Non-pigmented ciliary epithelial cell (primary cell): ENCODE measurements around the gene HDAC11.
A peak's percentile ranks its signal among the peaks of the same experiment; 100 is the strongest.
"Not testable (repeated sequence)": the region's sequence is repeated elsewhere in the genome, so short reads cannot be mapped to it uniquely, and the experiment has no call there.

ENCODE experiments used
- DNase-seq: peaks from one replicate; pipeline ENCODE4 v3.0.0-alpha.2; 2010; ENCODE audit warnings: low read depth

The HDAC11 gene, protein sequence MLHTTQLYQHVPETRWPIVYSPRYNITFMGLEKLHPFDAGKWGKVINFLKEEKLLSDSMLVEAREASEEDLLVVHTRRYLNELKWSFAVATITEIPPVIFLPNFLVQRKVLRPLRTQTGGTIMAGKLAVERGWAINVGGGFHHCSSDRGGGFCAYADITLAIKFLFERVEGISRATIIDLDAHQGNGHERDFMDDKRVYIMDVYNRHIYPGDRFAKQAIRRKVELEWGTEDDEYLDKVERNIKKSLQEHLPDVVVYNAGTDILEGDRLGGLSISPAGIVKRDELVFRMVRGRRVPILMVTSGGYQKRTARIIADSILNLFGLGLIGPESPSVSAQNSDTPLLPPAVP

DNA sequence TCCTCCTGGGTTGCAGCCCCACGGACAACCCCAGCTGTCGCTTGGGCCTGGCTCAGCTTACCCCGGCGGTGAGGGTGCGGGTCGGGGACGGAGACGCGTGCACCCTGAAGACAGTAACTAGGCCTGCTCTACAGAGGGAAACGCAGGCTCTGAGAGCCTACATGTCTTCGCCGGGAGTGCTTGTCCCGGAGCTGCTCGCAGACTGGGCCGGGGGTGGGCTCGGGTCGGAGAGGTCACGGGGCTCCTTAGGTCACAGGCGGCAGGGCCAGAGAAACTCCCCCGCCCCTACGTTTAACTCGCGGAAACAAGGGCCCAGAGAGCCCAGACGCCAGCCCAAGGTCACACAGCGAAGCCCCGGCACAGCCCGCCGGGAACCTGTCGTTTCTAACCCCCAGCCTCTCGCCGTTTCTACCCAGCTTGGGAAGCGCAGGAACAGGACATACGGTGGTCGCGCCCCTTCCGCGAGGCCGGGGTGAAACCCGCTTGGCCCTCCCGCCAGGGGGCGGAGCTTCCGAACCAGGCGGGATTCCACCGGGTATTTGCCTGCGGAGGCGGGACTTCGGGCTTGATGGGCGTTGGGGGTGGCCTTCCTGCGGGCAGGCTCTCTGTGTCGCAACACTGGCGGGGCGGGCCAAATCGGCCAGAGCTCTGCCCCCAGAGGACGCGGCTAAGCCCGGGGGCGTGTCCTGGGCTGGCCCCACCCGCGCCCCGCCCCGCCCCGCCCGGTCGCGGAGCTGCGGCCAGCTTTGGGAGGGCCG lies at the start of gene HDAC11:
HDAC11 (plus strand) TSS at position 725 of the 758 bp plus-strand sequence. CDS start 42 bp downstream, outside the sequence.
- peak; percentile 76 for DNase-seq

DNA sequence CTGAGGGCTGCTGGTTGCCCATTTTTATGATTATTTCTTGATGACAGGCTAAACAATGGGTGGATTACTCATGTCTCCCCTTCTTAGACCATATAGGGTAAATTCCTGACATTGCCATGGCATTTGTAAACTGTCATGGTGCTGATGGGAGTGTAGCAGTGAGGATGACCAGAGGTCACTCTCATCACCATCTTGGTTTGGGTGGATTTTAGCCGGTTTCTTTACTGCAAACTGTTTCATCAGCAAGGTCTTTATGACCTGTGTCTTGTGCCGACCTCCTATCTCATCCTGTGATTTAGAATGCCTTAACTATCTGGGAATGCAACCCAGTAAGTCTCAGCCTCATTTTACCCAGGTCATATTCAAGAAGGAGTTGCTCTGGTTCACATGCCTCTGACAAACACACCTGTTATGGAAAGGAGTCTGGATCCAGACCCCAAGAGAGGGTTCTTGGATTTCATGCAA lies 49.7 kb upstream of the HDAC11 start:
- DNase-seq, result not testable (repeated sequence)

DNA sequence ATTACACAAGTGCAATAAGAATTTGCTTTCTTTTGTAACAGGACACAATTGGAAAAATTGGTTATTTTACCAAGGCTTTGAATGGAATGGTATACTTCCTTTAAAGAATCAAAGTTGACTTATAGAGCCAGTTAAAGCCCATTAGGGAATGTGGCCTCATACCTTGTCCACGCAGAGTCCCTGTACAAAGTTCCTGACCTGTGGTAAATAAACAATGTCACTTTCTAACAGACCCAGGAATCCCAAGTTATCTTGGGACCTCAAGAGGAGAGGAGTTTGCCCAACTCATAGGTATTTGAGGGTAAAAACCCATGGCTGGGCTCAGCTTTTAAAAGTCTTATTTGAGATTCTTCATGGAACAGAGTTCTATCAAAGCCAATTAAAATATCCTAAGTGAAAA lies 48.0 kb upstream of the HDAC11 start:
- DNase-seq, result no peak

DNA sequence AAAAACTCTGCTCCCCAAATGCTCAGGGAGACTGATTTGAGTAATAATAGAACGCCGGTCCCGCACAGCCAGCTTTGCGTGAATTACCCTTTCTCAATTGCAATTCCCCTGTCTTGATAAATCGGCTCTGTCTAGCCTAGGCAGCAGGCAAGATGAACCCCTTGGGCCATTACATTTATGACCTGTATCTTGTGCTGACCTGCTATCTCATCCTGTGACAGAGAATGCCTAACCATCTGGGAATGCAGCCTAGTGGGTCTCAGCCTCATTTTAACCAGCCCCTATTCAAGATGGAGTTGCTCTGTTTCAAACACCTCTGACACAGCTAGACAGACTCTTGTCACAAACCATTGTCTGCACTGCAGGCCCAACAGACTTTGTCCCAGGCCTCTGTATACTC lies 46.2 kb upstream of the HDAC11 start:
- no peak for DNase-seq

DNA sequence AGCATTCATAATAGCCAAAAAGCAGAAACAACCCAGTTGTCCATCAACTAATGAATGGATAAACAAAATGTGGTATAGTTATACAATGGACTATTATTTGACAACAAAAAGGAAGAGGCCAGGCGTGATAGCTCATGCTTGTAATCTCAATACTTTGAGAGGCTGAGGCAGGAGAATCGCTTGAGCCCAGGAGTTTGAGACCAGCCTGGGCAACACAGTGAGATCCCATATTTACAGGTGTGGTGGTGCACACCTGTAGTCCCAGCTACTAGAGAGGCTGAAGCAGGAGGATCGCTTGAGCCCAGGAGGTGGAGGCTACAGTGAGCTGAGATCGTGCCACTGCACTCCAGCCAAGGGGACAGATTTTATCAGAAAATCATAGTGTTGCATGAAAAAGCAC lies 43.9 kb upstream of the HDAC11 start:
- DNase-seq, result not testable (repeated sequence)

DNA sequence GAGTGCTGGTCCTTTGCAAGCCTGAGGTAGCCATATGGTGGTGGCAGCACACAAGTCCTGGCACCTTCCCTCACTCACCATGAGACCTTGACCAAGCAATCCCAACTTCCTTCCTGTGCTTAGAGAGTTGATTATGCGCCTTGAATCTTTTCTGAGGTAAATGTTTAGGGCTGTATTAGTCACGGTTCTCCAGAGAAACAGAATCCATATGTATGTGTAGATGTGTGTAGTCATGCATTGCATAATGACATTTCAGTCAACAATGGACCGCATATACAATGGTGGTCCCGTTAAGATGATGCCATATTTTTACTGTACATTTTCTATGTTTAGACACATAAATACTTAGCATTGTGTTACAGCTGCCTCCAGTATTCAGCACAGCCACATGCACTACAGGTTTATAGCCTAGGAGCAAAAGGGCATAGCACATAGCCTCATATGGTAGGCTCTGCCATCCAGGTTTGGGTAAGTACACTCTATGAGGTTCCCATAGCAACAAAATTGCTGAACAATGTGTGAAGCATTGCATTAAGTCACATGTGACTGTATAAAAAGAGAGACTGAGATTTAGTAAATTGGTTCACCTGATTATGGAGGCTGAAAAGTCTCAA lies 39.8 kb upstream of the HDAC11 start:
- DNase-seq, result no peak

DNA sequence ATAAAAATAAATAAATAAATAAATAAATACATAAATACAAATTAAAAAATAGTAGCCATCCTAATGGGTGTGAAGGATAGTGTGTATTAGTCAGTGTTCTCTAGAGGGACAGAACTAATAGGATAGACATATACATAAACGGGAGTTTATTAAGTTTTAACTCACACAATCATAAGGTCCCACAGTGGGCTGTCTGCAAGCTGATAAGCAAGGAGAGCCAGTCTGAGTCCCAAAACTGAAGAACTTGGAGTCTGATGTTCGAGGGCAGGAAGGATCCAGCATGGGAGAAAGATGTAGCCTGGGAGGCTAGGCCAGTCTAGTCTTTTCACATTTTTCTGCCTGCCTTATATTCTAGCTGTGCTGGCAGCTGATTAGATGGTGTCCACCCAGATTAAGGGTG lies 37.2 kb upstream of the HDAC11 start:
- not testable (repeated sequence) for DNase-seq

DNA sequence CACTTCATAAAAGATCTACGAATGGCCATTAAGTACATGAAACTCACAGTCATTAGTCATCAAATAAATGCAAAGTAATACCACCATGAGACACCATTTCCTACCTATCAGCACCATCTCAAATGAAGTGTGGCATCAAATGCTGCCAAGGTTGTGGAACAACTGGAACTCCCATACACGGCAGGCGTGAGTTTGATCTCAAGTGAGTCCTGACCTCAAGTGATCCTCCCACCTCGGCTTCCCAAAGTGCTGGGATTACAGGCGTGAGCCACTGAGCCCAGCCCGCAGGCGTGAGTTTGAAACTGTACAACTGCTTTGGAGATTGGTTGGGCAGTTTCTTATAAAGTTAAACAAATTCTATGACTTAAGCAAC lies 28.8 kb upstream of the HDAC11 start:
- no peak for DNase-seq

DNA sequence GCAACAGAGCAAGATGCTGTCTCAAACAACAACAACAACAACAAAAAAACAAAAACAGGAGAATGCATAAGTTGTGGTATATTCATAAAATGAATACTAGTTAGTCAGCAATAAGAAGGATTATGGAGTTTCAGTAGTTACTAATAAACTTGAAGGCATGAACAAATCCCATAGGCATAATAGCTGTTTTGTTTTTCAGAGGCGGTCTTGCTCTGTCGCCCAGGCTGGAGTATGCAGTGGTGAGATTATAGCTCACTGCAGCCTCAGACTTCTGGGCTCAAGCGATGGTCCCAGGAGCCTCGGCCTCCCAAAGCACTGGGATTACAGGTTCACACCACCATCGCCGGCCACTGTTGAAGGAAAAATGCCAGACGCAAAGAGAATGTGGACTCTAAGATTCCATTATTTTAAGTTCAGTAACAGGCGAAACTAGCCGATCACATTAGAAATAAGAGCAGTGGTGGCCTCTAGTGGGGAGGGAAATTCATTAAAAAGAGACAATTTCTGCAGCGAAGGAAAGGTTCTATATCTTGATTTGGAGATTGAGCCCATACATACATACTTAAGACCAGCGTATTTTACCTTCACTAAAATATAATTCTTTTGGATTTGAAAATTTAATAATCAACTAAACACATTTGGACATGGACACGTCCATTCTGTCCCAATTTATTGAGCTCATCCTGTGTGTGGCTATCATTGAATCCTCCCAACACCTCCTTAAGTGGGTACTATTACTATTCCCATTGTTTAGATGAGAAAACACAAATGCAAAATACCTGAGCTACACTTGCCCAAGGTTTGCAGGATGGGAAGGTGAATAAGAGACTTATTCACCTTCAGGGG lies 27.4 kb upstream of the HDAC11 start:
- no peak for DNase-seq

DNA sequence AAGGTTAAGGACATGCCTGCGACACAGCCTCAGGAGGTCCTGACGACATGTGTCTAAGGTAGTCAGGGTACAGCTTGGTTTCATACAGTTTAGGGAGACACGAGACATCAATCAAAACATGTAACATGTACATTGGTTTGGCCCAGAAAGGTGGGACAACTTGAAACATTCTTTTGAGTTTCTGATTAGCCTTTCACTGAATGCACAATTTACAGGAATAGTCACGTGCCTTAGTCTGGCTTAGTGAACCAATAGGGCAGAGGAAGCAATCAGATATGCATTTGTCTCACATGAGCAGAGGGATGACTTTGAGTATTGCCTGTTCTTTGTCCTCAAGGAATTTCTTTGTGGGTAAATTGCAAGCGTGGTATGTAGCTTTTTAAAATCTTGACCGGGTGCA lies 24.5 kb upstream of the HDAC11 start:
- no peak for DNase-seq

DNA sequence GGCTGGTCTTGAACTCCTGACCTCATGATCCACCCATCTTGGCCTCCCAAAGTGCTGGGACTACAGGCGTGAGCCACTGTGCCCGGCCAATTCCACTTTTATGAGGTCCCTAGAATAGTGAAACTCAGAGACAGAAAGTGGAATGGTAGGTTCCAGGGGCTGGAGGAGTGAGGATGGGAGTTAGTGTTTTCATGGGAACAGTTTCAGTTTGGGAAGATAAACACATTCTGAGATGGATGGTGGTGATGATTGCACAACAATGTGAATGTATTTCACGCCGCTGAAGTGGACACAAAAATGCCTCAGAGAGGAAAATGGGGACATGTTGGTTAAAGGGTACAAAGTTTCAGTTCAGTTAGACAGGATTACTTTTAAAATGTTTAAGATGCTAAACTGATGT lies 22.5 kb upstream of the HDAC11 start:
- DNase-seq, result no peak

DNA sequence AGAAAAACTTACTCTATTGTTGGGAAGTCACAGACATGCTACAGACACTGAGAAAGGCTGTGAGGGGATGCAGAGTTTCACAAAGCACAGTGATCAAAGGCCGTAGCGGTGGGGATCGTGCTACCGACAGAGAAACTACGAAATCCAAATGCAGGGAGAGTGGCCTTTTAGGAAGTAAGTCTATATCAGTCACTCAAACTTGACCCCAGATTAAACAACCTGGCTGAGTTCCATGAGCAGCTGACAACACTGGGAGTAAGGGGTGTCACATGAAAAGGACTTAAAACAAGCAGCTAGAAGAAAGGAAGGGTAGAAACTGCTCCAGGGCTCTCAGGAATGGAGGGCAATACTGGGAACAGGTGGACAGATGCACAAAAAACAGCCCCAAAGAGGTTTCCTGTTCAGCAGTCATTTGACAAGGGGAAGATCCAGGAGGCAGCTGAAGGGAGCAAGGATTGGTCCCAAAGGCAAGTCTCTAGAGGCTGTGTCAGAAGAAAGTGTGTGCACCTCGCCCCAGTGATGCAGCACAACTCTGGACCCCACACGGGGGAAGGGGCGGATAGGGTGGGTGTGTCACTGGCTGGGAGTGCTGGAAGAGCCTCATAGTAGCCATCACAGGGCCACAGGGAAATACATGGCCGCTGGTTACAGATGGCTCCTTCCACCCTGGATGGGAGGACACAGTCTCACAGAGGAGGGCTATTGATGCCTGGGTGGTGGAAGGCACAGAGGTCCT lies 20.3 kb upstream of the HDAC11 start:
- DNase-seq, result no peak

DNA sequence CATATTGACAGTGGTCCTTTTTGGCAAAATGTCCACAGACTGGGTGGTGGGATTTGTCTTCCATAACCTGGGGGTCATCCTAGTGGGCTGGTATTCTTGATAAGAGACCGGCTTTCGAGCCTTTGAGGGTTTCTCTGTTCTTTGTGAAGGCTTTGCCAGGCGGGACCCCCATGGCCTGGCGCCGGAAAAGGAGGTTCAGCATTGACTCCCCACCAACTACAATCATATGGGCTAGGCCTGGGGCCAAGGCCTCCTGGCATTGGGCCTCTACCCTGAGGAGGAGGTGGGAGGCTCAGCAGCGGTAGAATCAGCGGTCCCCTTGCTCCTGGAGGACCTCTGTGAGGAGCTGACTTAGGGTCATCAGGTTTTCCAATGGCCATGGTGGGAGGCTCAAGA lies 19.8 kb upstream of the HDAC11 start:
- DNase-seq, result no peak

DNA sequence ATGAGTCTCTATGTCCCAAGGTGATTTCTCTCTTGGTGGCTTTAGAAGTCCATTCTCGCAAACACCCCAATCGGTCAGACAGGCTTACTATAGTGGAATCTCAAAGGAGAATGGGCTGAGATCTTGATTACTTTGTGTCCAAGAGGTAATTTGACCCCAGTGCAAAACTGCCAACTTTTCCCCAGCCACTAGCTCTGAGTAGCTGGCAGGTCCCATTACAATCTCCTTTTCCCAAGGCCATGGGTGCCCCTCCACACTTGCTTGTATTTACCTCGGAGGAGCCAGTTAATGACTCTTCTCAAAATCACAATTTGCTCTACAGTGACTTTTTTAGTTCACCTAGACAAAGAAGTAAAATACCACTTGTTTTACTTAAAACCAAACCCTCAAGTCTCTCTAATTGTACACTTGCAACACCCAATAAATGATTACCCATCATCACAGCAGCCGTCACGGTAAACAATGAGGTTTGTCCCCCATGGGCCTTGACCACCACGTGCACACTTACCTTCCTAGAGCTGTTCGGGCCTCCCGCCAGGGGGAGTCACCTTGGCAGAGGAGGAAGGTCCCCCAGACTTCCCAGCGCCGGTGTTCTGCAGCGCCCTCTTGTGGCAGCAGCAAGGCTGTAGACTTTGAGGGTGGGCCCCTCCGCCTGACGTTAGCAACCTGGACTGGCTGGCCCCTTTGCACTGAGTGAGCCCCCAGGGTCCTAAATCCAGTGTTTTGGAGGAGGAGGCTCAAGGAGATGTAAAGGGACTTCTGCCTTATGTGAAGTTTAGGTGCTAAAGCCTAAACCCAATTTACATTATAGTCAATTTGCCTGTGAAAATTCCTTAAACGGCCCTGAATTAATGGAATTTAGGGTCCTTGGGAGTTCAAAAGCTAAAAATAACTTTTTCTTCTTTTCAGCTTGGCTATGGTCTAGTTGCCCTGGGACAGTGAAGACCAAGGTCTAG lies 18.7 kb upstream of the HDAC11 start:
- DNase-seq, result no peak

DNA sequence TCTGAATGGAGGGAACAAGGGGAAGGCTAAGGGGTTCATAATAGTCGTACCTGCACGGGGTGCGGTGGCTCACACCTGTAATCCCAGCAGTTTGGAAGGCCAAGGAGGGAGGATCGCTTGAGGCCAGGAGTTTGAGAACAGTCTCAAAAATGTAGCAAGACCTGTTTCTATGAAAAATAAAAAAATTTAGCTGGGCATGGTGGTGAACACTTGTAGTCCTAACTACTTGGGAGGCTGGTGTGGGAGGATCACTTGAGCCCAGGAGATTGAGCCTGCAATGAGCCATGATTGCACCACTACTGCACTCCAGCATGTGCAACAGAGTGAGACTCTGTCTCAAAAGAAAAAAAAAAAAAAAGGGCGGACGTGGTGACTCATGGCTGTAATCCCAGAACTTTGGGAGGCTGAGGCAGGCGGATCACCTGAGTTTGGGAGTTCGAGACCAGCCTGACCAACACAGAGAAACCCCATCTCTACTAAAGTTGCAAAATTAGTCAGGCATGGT lies 17.9 kb upstream of the HDAC11 start:
- no peak for DNase-seq

DNA sequence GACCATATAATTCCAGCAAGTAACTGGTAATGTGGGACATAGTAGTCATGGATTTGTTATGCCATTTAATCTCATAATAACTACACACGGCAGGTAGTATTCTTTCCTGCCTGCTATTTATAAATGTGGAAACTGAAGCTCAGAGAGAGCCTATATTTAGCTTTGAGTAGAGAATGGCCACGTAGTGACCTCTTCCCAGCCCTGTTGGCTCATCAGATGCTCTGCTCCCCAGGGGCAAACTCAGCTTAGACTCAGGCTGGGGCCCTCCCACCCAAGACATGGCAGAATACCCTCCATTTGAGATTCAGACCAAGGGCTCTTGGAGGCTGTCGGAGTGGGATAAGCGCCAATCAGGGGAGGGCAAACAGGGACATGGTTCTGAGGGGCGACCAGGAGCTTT lies 17.3 kb upstream of the HDAC11 start:
- DNase-seq, result no peak

DNA sequence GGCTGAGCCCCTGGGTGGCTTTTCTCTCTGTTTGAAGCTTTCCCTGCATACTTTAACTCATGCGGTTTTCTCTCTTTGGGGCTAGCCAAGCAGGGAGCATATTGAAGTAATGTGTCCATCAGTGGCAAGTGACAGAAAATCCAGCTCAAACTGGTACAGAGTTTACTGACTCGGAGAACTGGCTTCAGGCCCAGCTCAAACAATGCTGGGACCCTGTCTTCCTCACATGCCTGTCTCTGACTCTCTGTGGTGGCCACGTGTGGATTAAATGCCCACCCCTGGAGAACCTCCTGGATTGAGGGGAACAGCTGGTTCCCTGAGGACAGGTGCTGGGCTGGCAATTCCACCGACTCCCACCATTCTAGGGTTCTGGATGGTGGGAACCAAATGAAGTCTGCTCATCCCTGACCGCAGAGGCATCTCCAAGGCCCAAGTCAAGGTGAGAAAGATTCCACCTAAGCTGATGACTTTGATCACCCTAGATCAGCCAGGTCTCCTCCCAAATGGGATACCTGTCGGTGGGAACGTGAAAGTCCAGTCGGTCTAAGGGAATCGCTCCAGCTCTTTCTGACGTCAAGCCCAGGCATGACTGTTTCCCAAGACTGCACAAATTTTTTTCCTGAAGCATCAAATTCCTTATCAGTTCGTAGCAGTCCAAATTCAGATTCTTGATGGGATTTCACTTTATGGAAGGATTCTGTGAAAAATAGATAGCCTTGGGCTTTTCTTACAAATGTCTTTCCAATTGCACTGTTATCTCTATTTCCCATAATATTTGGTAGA lies 16.3 kb upstream of the HDAC11 start:
- DNase-seq, result no peak

DNA sequence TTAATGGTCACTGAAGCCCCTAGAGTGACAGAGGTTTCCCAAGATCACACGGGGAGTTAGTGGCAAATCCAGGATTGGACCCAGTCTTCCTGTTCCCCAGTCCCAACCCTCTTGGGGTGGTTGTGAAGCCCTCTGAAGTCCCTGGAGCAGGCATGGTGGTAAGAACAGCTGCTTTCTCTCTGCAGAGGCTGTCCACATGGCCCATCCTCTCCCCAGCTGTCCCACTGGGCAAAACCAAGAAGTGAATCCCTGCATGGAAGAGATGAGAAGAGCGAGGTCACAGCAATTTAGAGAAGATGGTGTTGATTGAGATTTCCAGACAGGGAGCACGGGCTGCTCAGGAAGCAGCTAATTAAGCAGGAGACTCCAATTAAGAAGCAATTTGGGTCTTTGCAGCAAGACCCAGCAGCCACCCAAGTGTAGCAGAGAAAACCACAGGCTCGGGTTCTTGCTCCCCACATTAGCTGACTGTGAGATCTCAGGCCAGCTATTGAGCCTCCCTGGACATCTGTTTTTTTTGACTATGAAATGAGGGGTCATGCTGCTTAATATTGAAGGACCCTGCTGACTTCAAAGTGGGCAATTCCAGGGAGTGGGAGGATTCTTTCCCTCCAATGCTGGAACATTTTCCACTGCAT lies 14.8 kb upstream of the HDAC11 start:
- DNase-seq, result no peak

DNA sequence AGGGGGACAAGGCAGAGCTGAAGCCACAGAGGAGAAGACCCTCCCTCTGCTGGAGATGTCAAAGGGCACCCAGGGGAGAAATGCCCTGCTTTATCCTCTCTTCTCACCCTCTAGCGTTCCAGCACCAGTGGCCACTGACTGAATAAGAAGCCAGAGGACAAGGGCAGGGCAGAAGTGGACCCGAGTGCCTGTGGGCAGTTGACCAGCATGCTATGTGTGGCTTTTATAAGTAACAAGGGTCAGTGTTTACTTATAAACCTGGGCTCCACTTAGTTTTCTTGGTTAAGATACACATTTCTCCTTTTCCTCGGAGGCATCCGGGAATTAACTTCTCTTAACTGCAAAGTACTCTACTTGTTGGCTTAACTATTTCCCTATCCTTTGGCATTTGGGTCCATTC lies 13.3 kb upstream of the HDAC11 start:
- DNase-seq, result no peak
